Left ventricle myocardium inferior (tissue), 1 donor: ENCODE data around the gene CZIB. TPM values are rescaled to one million over a fixed set of nuclear protein-coding genes. Genes with fewer than 3 reads are reported as not detected.
A peak's percentile ranks its signal among the peaks of the same experiment; 100 is the strongest.

ENCODE experiments used
- DNase-seq: peaks from one replicate; pipeline ENCODE4 v3.0.0-alpha.2; 2020
- H3K27ac ChIP-seq: fragments of 200-600 bp; replicated peaks from 2 replicates; pipeline ENCODE4 v1.8.0; 2021
- H3K27me3 ChIP-seq: fragments of 200-600 bp; 2 replicates; pipeline ENCODE4 v1.8.0; 2021; ENCODE audit warnings: low read depth
- H3K36me3 ChIP-seq: fragments of 200-600 bp; 2 replicates; pipeline ENCODE4 v1.8.0; 2021
- H3K4me1 ChIP-seq: fragments of 200-600 bp; 2 replicates; pipeline ENCODE4 v1.8.0; 2021
- H3K4me3 ChIP-seq: fragments of 200-600 bp; 2 replicates; pipeline ENCODE4 v1.8.0; 2021; ENCODE audit warnings: mild to moderate bottlenecking, moderate library complexity
- H3K9me3 ChIP-seq: fragments of 200-600 bp; replicated peaks from 2 replicates; pipeline ENCODE4 v1.8.0; 2021
- CTCF ChIP-seq: fragments of 200-600 bp; IDR thresholded peaks from 2 replicates; pipeline ENCODE4 v1.8.0; 2021; ENCODE audit warnings: antibody characterized with exemption, mild to moderate bottlenecking, borderline replicate concordance
- intact Hi-C: fragments of 100-400 bp; cut with micrococcal nuclease; formaldehyde crosslinking; loops from one replicate; pipeline ENCODE4 v1.11.0; 2022
- total RNA-seq: library from RNA; stranded (reverse); fragmentation: NEBNext Ultra II Directional; extraction: Animal tissue kit (Norgen Biotek cat#: 25700); gene quantifications from one replicate; pipeline ENCODE4 v1.2.1, GENCODE V29; 2021
- donor health status: DM: no; HTN: yes; CAD: no; lungs with severe emphysema.

Gene CZIB
- total RNA-seq, 1 donor from 2014 or later: 61.1 TPM

GRCh38 chr1:53195246-53196016 lies 25.0 kb downstream of the CZIB start:
- no peaks in the 10 kb centered on the region for H3K9me3 ChIP-seq
- H3K4me1 ChIP-seq: peaks cover 51% of the 10 kb centered on the region
- H3K4me3 ChIP-seq: peak overlapping the region; percentile 87
- no peak for DNase-seq
- H3K27ac ChIP-seq: peak overlapping the region; percentile 98
- no peak for TF ChIP-seq CTCF
- intact Hi-C loops: no loop called here
- no peaks in the 10 kb centered on the region for H3K36me3 ChIP-seq
- H3K27me3 ChIP-seq: no peaks in the 10 kb centered on the region

GRCh38 chr1:53190210-53190611 lies 30.2 kb downstream of the CZIB start:
- intact Hi-C loops: no loop called here
- no peak overlapping the region for H3K27ac ChIP-seq
- TF ChIP-seq CTCF: no peak
- peaks cover 1% of the 10 kb centered on the region for H3K4me1 ChIP-seq
- H3K4me3 ChIP-seq: no peak overlapping the region
- H3K36me3 ChIP-seq: no peaks in the 10 kb centered on the region
- H3K27me3 ChIP-seq: no peaks in the 10 kb centered on the region
- no peak for DNase-seq
- no peaks in the 10 kb centered on the region for H3K9me3 ChIP-seq

GRCh38 chr1:53189061-53189460 lies 31.4 kb downstream of the CZIB start:
- no peaks in the 10 kb centered on the region for H3K36me3 ChIP-seq
- no peak for DNase-seq
- no peak overlapping the region for H3K4me3 ChIP-seq
- H3K4me1 ChIP-seq: no peaks in the 10 kb centered on the region
- H3K27me3 ChIP-seq: no peaks in the 10 kb centered on the region
- intact Hi-C loops: no loop called here
- no peak overlapping the region for H3K27ac ChIP-seq
- no peaks in the 10 kb centered on the region for H3K9me3 ChIP-seq
- TF ChIP-seq CTCF: no peak

GRCh38 chr1:53188099-53188498 lies 32.3 kb downstream of the CZIB start:
- DNase-seq: no peak
- intact Hi-C loops: no loop called here

GRCh38 chr1:53187401-53187800 lies 33.0 kb downstream of the CZIB start:
- DNase-seq: no peak
- H3K4me1 ChIP-seq: peaks cover under 1% of the 10 kb centered on the region
- no peak for TF ChIP-seq CTCF
- intact Hi-C loops: no loop called here
- H3K27ac ChIP-seq: no peak overlapping the region
- no peaks in the 10 kb centered on the region for H3K27me3 ChIP-seq
- H3K4me3 ChIP-seq: no peak overlapping the region
- H3K36me3 ChIP-seq: no peaks in the 10 kb centered on the region
- H3K9me3 ChIP-seq: no peaks in the 10 kb centered on the region

More at GRCh38 chr1:53188099-53188498, 32.3 kb downstream of the CZIB start:
- Histone ChIP-seq H3K4me1 (no peaks in the 10 kb centered on the region), H3K27ac (no peak overlapping the region), H3K4me3 (no peak overlapping the region), H3K9me3 (no peaks in the 10 kb centered on the region), H3K36me3 (no peaks in the 10 kb centered on the region), H3K27me3 (no peaks in the 10 kb centered on the region)
- TF ChIP-seq CTCF: no peak
